Measurements from ENCODE around the gene PLXNA2. TPM values are rescaled to one million over a fixed set of nuclear protein-coding genes. Genes with fewer than 3 reads are reported as not detected.

Gene PLXNA2
- total RNA-seq = 2.0 and 14.9 TPM in 2 replicates

GRCh38 chr1:208243967-208244916, at the start of gene PLXNA2:
Gene PLXNA2, minus strand, starts transcription at chr1:208244384. Its CDS starts 26,462 bp downstream, at chr1:208217922.

Small RNAs within 50 kb of the gene (small RNA-seq; reads per million reads assigned to genes)
- not detected for gene AL606753.1 (ENCODE audit: low replicate concordance)
